K562 (cell line): ENCODE results near the gene WDR46. TPM values are rescaled to one million over a fixed set of nuclear protein-coding genes. Genes with fewer than 3 reads are reported as not detected.

ENCODE experiments used
- ATAC-seq: fragments of 200-7000 bp; cut with Tn5 transposase; 3 replicates; pipeline ENCODE4 v1.9.1; 2020; ENCODE audit warnings: moderate library complexity
- BruUV-seq: library from RNA; stranded (reverse); fragments of 400-500 nt; replicated peaks from 2 replicates; lab custom pipeline; 2021; lab: Mats Ljungman, UMichigan
- CTCF ChIA-PET: fragments of 300-600 bp; formaldehyde crosslinking; extraction: SDS; loops from one replicate; lab custom pipeline; 2021; ENCODE audit warnings: low intra/inter-chr PET ratio; lab: Yijun Ruan, JAX
- POLR2A ChIA-PET: fragments of 300-600, 350-650 bp; sonication (Branson Sonifier 250); formaldehyde crosslinking; extraction: SDS; loops from one replicate; lab custom pipeline; 2021; ENCODE audit warnings: antibody characterized with exemption, inconsistent platforms; lab: Yijun Ruan, JAX
- DNase-seq, 4 experiments: peaks; one replicate each; pipeline versions ENCODE4 v3.0.0 to v3.0.0-alpha.2; 2011 to 2018; ENCODE audit warnings: low spot score in 3 of 4, mixed read lengths in 3 of 4; ENCODE audit errors: extremely low read depth in 1 of 4
- FAIRE-seq: peaks from 2 replicates; lab custom pipeline; 2011; peaks lifted over from hg19 to GRCh38; lab: Jason Lieb, UNC
- H2AFZ ChIP-seq: 2 replicates; pipeline ENCODE4 v1.6.0; 2011; ENCODE audit warnings: low read depth, low read length, control low read depth, inconsistent platforms
- H3K27ac ChIP-seq: fragments of 200-600 bp; 3 replicates; pipeline ENCODE4 v1.8.0; 2011; ENCODE audit warnings: low read depth, mild to moderate bottlenecking, control low read depth, inconsistent platforms, low read length, moderate library complexity, mixed read lengths; ENCODE audit errors: extremely low read depth
- H3K27me3 ChIP-seq, 2 experiments: fragments of 300-600 bp in 1 of 2; 2 replicates in 1 of 2; 3 replicates in 1 of 2; pipeline versions ENCODE4 v1.6.0 to v1.8.0; 2011; ENCODE audit warnings: inconsistent platforms in 2 of 2, low read length in 2 of 2, mild to moderate bottlenecking in 1 of 2, mixed read lengths in 1 of 2, moderate library complexity in 1 of 2; ENCODE audit not compliant: control insufficient read depth in 2 of 2, insufficient read depth in 2 of 2
- H3K36me3 ChIP-seq: fragments of 300-600 bp; 3 replicates; pipeline ENCODE4 v1.8.0; 2011; ENCODE audit warnings: mild to moderate bottlenecking, low read length, inconsistent platforms; ENCODE audit not compliant: control insufficient read depth, insufficient read depth
- H3K4me1 ChIP-seq, 2 experiments: fragments of 200-600 bp in 1 of 2; replicated peaks in 1 of 2; 2 replicates in 1 of 2; 3 replicates in 1 of 2; pipeline versions ENCODE4 v1.5.1 to v1.8.0; 2011; ENCODE audit warnings: inconsistent platforms in 2 of 2, low read length in 2 of 2, mild to moderate bottlenecking in 1 of 2, mixed read lengths in 1 of 2, moderate library complexity in 1 of 2; ENCODE audit not compliant: control insufficient read depth in 2 of 2, insufficient read depth in 2 of 2
- H3K4me2 ChIP-seq: 2 replicates; pipeline ENCODE4 v1.6.1; 2011; ENCODE audit warnings: low read length, control low read depth, inconsistent platforms, mixed read lengths; ENCODE audit not compliant: insufficient read depth
- H3K4me3 ChIP-seq: fragments of 200-600 bp; sonication (generic), shearing (Covaris generic); 2 replicates; pipeline ENCODE4 v1.5.1; 2016; ENCODE audit warnings: control low read depth, inconsistent platforms
- H3K79me2 ChIP-seq: fragments of 200-600 bp; 3 replicates; pipeline ENCODE4 v1.8.0; 2011; ENCODE audit warnings: low read length, inconsistent platforms; ENCODE audit not compliant: control insufficient read depth, insufficient read depth
- H3K9ac ChIP-seq, 2 experiments: 2 replicates each; pipeline versions ENCODE4 v1.6.0 to v1.6.1; 2011; ENCODE audit warnings: low read depth in 2 of 2, low read length in 2 of 2, control low read depth in 1 of 2, inconsistent platforms in 1 of 2, mild to moderate bottlenecking in 1 of 2, mixed read lengths in 1 of 2; ENCODE audit not compliant: insufficient read depth in 1 of 2
- H3K9me1 ChIP-seq: one replicate; pipeline ENCODE4 v1.6.0; 2011; ENCODE audit warnings: inconsistent platforms, mild to moderate bottlenecking, low read length, moderate library complexity; ENCODE audit not compliant: control insufficient read depth, insufficient read depth
- H3K9me3 ChIP-seq: replicated peaks from 2 replicates; pipeline ENCODE4 v1.5.1; 2011; ENCODE audit warnings: low read depth, low read length, inconsistent platforms; ENCODE audit not compliant: control insufficient read depth, insufficient read depth
- H4K20me1 ChIP-seq: replicated peaks from 2 replicates; pipeline ENCODE4 v1.6.1; 2011; ENCODE audit warnings: low read length, inconsistent platforms, mixed read lengths; ENCODE audit not compliant: control insufficient read depth, insufficient read depth
- ILF3 ChIP-seq: fragments of 450-650 bp; IDR thresholded peaks from 2 replicates; pipeline ENCODE4 v1.6.1; 2018; ENCODE audit warnings: antibody characterized with exemption, mild to moderate bottlenecking, moderate library complexity, borderline replicate concordance
- PHB ChIP-seq: fragments of 250-450 bp; sonication (Bioruptor Pico); IDR thresholded peaks from 2 replicates; pipeline ENCODE4 v1.5.0; 2021
- POLR2G ChIP-seq: fragments of 200-400 bp; formaldehyde crosslinking; IDR thresholded peaks from 2 replicates; pipeline ENCODE4 v1.6.1; 2017; ENCODE audit warnings: low read depth, mild to moderate bottlenecking, antibody characterized with exemption, low read length, moderate library complexity
- POLR3A ChIP-seq: IDR thresholded peaks from 2 replicates; pipeline ENCODE4 v1.6.1; 2011; ENCODE audit warnings: borderline replicate concordance, mild to moderate bottlenecking, moderate library complexity; ENCODE audit not compliant: insufficient read length, insufficient read depth; ENCODE audit errors: extremely low read depth
- PREB ChIP-seq: sonication (generic); formaldehyde crosslinking; IDR thresholded peaks from 2 replicates; pipeline ENCODE4 v1.8.1; 2023; ENCODE audit warnings: mild to moderate bottlenecking, missing genetic modification reagents
- THRAP3 ChIP-seq: fragments of 450-650 bp; IDR thresholded peaks from 2 replicates; pipeline ENCODE4 v1.6.1; 2016; ENCODE audit warnings: mild to moderate bottlenecking, inconsistent platforms, borderline replicate concordance
- ZFPM2 ChIP-seq: fragments of 250-450 bp; sonication (Bioruptor Pico); IDR thresholded peaks from 2 replicates; pipeline ENCODE4 v1.5.1; 2022; ENCODE audit warnings: mild to moderate bottlenecking
- ZNF57 ChIP-seq: fragments of 450-650 bp; formaldehyde crosslinking; IDR thresholded peaks from 2 replicates; pipeline ENCODE4 v1.4.0; 2020; ENCODE audit warnings: mild to moderate bottlenecking, moderate library complexity
- WGBS: fragments of 100-300 bp; shearing (Covaris generic); methylation state at CpG from one replicate; pipeline ENCODE4 v1.1.6; 2016; ENCODE audit warnings: low coverage, mixed read lengths; ENCODE audit not compliant: insufficient coverage; ENCODE audit errors: missing lambda C conversion rate; 5-methylcytosine and 5-hydroxymethylcytosine counted together
- in situ Hi-C: fragments of 300-500 bp; cut with MboI; formaldehyde crosslinking; loops from 4 replicates; pipeline ENCODE4 v1.15.0; 2018; ENCODE audit warnings: inconsistent platforms, mixed read lengths
- intact Hi-C: fragments of 100-400 bp; cut with micrococcal nuclease; formaldehyde crosslinking; loops from 2 replicates; pipeline ENCODE4 v1.14.2; 2022
- polyA plus RNA-seq, 8 experiments: library from polyadenylated mRNA; depleted of rRNA in 4 of 8; stranded (reverse) in 5 of 8; unstranded in 3 of 8; fragments of >200 nt; fragmentation: Nextera tagmentation in 2 of 8; fragmentation: Illumina TruSeq in 1 of 8; extraction: Ambion mirVana in 2 of 8; extraction: Trizol in 1 of 8; gene quantifications; 2 replicates each; pipeline versions ENCODE4 v1.2.1 to v1.2.3, GENCODE V29; 2011 to 2014; ENCODE audit warnings: inconsistent platforms in 1 of 8, missing spikeins in 1 of 8
- total RNA-seq, 7 experiments: library from RNA; depleted of rRNA in 6 of 7; stranded (reverse); fragments of >200 nt in 6 of 7; fragmentation: Illumina TruSeq in 2 of 7; extraction: Trizol in 2 of 7; gene quantifications; 2 replicates each; pipeline versions ENCODE4 v1.2.1 to v1.2.3, GENCODE V29; 2011 to 2021; ENCODE audit warnings: low replicate concordance in 1 of 7
- TF ChIP-seq, protein P1 (sequence below): IDR thresholded peaks from 3 replicates; pipeline ENCODE4 v1.6.1; 2011; ENCODE audit warnings: borderline replicate concordance, mild to moderate bottlenecking, moderate library complexity; ENCODE audit not compliant: insufficient read length; ENCODE audit errors: extremely low read depth
- TF ChIP-seq, protein P2 (sequence below): fragments of 450-650 bp; IDR thresholded peaks from 2 replicates; pipeline ENCODE4 v1.6.1; 2017; ENCODE audit warnings: antibody characterized with exemption

Gene WDR46
- total and polyA plus RNA-seq, 9 of the 15 experiments (the other 6 are each of a cell fraction or from before 2014, with no cell fraction given): 8.9 to 146 (median 93.1) TPM

- TF ChIP-seq, protein P1, sequence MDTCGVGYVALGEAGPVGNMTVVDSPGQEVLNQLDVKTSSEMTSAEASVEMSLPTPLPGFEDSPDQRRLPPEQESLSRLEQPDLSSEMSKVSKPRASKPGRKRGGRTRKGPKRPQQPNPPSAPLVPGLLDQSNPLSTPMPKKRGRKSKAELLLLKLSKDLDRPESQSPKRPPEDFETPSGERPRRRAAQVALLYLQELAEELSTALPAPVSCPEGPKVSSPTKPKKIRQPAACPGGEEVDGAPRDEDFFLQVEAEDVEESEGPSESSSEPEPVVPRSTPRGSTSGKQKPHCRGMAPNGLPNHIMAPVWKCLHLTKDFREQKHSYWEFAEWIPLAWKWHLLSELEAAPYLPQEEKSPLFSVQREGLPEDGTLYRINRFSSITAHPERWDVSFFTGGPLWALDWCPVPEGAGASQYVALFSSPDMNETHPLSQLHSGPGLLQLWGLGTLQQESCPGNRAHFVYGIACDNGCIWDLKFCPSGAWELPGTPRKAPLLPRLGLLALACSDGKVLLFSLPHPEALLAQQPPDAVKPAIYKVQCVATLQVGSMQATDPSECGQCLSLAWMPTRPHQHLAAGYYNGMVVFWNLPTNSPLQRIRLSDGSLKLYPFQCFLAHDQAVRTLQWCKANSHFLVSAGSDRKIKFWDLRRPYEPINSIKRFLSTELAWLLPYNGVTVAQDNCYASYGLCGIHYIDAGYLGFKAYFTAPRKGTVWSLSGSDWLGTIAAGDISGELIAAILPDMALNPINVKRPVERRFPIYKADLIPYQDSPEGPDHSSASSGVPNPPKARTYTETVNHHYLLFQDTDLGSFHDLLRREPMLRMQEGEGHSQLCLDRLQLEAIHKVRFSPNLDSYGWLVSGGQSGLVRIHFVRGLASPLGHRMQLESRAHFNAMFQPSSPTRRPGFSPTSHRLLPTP: peak; percentile 46
Observed at GRCh38 chr6:33273129-33273923, 15.7 kb downstream of the WDR46 start (continued).

DNA sequence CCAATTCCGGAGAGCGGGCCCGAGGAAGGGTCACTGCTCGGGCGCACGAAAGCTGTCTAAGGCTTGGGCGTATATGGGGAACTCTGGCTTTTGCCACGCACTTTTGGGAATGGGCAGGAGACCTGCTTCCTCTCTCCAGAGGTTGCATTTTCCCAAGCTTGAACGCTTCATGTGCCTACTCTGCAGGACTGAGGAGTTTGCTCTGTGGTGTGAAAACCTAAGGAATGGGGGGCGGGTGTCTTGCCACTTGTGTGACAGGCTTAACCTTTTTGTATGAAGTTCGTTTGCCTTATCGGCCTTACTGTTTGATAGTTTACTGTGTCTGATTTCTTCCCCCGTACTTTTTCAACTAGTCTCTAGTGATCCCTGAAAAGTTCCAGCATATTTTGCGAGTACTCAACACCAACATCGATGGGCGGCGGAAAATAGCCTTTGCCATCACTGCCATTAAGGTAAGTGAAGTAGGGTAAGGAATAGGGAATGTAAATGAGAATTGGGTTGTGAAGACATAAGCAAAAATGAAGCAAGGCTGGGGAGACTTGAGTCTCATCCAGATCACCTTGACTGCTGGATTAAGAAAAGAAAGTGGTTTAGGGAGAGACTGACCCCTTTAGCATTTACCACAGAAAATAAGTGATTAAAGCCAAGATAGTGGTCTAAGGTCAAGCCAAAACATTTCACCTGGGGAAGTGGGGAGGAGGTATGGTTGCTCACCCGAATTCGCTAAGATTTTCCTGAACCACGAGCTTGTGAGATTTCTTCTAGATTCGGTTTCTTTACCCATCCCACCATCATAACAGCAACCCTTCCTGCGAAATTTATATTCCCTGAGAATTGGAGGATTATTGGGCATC, 16.5 kb downstream of the WDR46 start:
- FAIRE-seq: no peak
- no peaks in the 10 kb centered on the region for H3K9me1 ChIP-seq
- peak overlapping the region; percentile 99 for H3K4me2 ChIP-seq
- peak overlapping the region; percentile 92 to 100 for H3K9ac ChIP-seq
- peaks cover 68% of the 10 kb centered on the region for H3K79me2 ChIP-seq
- peaks cover 42% of the 10 kb centered on the region for H4K20me1 ChIP-seq
- H3K27me3 ChIP-seq: no peaks in the 10 kb centered on the region; a peak in 1 of 5 replicates
- ChIA-PET POLR2A (interaction anchor here (0.5 to 3.2 kb wide), 42 partner anchors 9 to 1758 kb away, joined by 3 to 47 read pairs (median 4); partner anchors contain the start of genes HSD17B8, HSPA1B, KIFC1 and PFDN6), CTCF (no interaction called here)
- H3K4me3 ChIP-seq: peak overlapping the region; percentile 93
- TSS peak; percentile 66 for BruUV-seq
- ATAC-seq: peak; percentile 27
- H2AFZ ChIP-seq: peak overlapping the region; percentile 42
- peak in 2 of 4 experiments; percentile 40 to 45 for DNase-seq
- H3K36me3 ChIP-seq: peaks cover 76% of the 10 kb centered on the region
- in situ Hi-C loops (loop anchor here (10.0 kb wide), 1 partner anchor 132 kb away; no protein-coding TSS in a partner anchor), intact Hi-C loops (loop anchor here (1.0 to 10.0 kb wide), 2 partner anchors 45 to 302 kb away; partner anchors contain the start of gene ZBTB22)
- no peaks in the 10 kb centered on the region for H3K9me3 ChIP-seq
- H3K27ac ChIP-seq: peak overlapping the region; percentile 98
- WGBS: 0% methylated on average over 22 of the region's 22 CpGs
- H3K4me1 ChIP-seq: peaks cover 19 to 38% of the 10 kb centered on the region in 2 experiments
- TF ChIP-seq PREB (CRISPR knock-in tag): peak; percentile 96; the same call in 1 of the 2 replicates
- 0 out of 2 replicates have a peak, but pooled peaks have one; percentile 78 for TF ChIP-seq PHB (CRISPR knock-in tag)
- 0 out of 2 replicates have a peak, but pooled peaks have one; percentile 0 for TF ChIP-seq ZNF57 (CRISPR knock-in tag)
- TF ChIP-seq, protein P2, sequence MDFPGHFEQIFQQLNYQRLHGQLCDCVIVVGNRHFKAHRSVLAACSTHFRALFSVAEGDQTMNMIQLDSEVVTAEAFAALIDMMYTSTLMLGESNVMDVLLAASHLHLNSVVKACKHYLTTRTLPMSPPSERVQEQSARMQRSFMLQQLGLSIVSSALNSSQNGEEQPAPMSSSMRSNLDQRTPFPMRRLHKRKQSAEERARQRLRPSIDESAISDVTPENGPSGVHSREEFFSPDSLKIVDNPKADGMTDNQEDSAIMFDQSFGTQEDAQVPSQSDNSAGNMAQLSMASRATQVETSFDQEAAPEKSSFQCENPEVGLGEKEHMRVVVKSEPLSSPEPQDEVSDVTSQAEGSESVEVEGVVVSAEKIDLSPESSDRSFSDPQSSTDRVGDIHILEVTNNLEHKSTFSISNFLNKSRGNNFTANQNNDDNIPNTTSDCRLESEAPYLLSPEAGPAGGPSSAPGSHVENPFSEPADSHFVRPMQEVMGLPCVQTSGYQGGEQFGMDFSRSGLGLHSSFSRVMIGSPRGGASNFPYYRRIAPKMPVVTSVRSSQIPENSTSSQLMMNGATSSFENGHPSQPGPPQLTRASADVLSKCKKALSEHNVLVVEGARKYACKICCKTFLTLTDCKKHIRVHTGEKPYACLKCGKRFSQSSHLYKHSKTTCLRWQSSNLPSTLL: no peak
- peak; percentile 54; the same call in 1 of the 2 replicates for TF ChIP-seq THRAP3
- peak; percentile 10; the same call in 1 of the 2 replicates for TF ChIP-seq ILF3
- TF ChIP-seq POLR2G: peak; percentile 5; the same call in 1 of the 2 replicates
- TF ChIP-seq ZFPM2 (CRISPR knock-in tag): no peak
- no peak for TF ChIP-seq POLR3A
